Fibroblast of mammary gland (primary cell): ENCODE results near the gene PDCD4.

Experiments used
- DNase-seq: peaks from one replicate; pipeline ENCODE4 v3.0.0-alpha.2; 2010; ENCODE audit warnings: low read depth
- H3K4me3 ChIP-seq: 2 replicates; pipeline ENCODE4 v1.5.1; 2011; ENCODE audit warnings: low read depth, mild to moderate bottlenecking, low read length, moderate library complexity; ENCODE audit not compliant: control insufficient read depth
- CTCF ChIP-seq: conservative IDR thresholded peaks from 2 replicates; pipeline ENCODE4 v1.5.1; 2011; ENCODE audit warnings: low read depth, low read length, inconsistent platforms; ENCODE audit not compliant: control insufficient read depth, insufficient read depth

The PDCD4 gene

GRCh38 chr10:110892602-110893288 lies 21.0 kb downstream of the PDCD4 start:
- TF ChIP-seq CTCF, result no peak
- DNase-seq, result no peak
- H3K4me3 ChIP-seq, result no peak overlapping the region

GRCh38 chr10:110893559-110894179 lies 21.9 kb downstream of the PDCD4 start:
- peak; percentile 42 for TF ChIP-seq CTCF
- peak; percentile 64 for DNase-seq
- no peak overlapping the region for H3K4me3 ChIP-seq

GRCh38 chr10:110897184-110897583 lies 25.5 kb downstream of the PDCD4 start:
- no peak overlapping the region for H3K4me3 ChIP-seq
- no peak for TF ChIP-seq CTCF
- no peak for DNase-seq

- TF ChIP-seq CTCF, result no peak
- no peak overlapping the region for H3K4me3 ChIP-seq
- no peak for DNase-seq
Measured at GRCh38 chr10:110898391-110898790, 26.7 kb downstream of the PDCD4 start.

- H3K4me3 ChIP-seq, result no peak overlapping the region
- TF ChIP-seq CTCF, result no peak
- DNase-seq, result no peak
Measured at GRCh38 chr10:110900983-110901382, 29.3 kb downstream of the PDCD4 start.

GRCh38 chr10:110901954-110902819 lies 30.5 kb downstream of the PDCD4 start:
- H3K4me3 ChIP-seq, result no peak overlapping the region
- DNase-seq, result peak; percentile 94
- no peak for TF ChIP-seq CTCF
